Ascending aorta (tissue), 2 donors: ENCODE results near the gene EPHA5. TPM values are rescaled to one million over a fixed set of nuclear protein-coding genes. Genes with fewer than 3 reads are reported as not detected.

ENCODE experiments used
- DNase-seq, 2 donors: peaks; one replicate each; pipeline ENCODE4 v3.0.0-alpha.2; 2019; ENCODE audit warnings: low spot score in 2 of 2
- H3K27ac ChIP-seq, 2 donors: fragments of 200-600 bp; sonication (generic); one replicate each; pipeline ENCODE4 v1.5.1; 2016 to 2017; ENCODE audit warnings: mild to moderate bottlenecking in 1 of 2
- H3K27me3 ChIP-seq: fragments of 200-600 bp; sonication (generic); one replicate; pipeline ENCODE4 v1.5.1; 2017
- H3K36me3 ChIP-seq, 2 donors: fragments of 200-600 bp; sonication (generic); one replicate each; pipeline ENCODE4 v1.5.1; 2016
- H3K4me1 ChIP-seq, 2 donors: fragments of 200-600 bp; sonication (generic); one replicate each; pipeline ENCODE4 v1.5.1; 2016 to 2017; ENCODE audit warnings: mild to moderate bottlenecking in 1 of 2
- H3K4me3 ChIP-seq, 2 donors: fragments of 200-600 bp; sonication (generic); one replicate each; pipeline ENCODE4 v1.5.1; 2016 to 2017; ENCODE audit warnings: mild to moderate bottlenecking in 1 of 2
- H3K9me3 ChIP-seq, 2 donors: fragments of 200-600 bp; sonication (generic); one replicate each; pipeline ENCODE4 v1.5.1; 2016
- intact Hi-C: fragments of 100-400 bp; cut with DNase I; formaldehyde crosslinking; loops from one replicate; pipeline ENCODE4 v1.15.1; 2023
- total RNA-seq: library from RNA; depleted of rRNA; stranded (reverse); fragments of >200 nt; gene quantifications from one replicate; pipeline ENCODE4 v1.1.0, GENCODE V29; 2016
- TF ChIP-seq, protein P1 (sequence below), 3 experiments: fragments of 200-600 bp in 2 of 3; fragments of 450-650 bp in 1 of 3; sonication (generic) in 2 of 3; IDR thresholded peaks; one replicate each; pipeline ENCODE4 v1.5.1; 2016 to 2019; ENCODE audit warnings: antibody characterized with exemption in 3 of 3, mild to moderate bottlenecking in 1 of 3, moderate library complexity in 1 of 3

The EPHA5 gene
- total RNA-seq, 1 donor from 2014 or later: not detected

GRCh38 chr4:65453398-65453797 lies 216.9 kb downstream of the EPHA5 start:
- no peak for DNase-seq
- Histone ChIP-seq H3K4me1 (no peaks in the 10 kb centered on the region), H3K27ac (no peak overlapping the region), H3K9me3 (no peaks in the 10 kb centered on the region), H3K4me3 (no peak overlapping the region), H3K27me3 (no peaks in the 10 kb centered on the region), H3K36me3 (no peaks in the 10 kb centered on the region)
- intact Hi-C loops: no loop called here
- TF ChIP-seq, protein P1, sequence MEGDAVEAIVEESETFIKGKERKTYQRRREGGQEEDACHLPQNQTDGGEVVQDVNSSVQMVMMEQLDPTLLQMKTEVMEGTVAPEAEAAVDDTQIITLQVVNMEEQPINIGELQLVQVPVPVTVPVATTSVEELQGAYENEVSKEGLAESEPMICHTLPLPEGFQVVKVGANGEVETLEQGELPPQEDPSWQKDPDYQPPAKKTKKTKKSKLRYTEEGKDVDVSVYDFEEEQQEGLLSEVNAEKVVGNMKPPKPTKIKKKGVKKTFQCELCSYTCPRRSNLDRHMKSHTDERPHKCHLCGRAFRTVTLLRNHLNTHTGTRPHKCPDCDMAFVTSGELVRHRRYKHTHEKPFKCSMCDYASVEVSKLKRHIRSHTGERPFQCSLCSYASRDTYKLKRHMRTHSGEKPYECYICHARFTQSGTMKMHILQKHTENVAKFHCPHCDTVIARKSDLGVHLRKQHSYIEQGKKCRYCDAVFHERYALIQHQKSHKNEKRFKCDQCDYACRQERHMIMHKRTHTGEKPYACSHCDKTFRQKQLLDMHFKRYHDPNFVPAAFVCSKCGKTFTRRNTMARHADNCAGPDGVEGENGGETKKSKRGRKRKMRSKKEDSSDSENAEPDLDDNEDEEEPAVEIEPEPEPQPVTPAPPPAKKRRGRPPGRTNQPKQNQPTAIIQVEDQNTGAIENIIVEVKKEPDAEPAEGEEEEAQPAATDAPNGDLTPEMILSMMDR (IDR thresholded peaks at IDR 0.05): no peak

GRCh38 chr4:65450899-65451298 lies 219.4 kb downstream of the EPHA5 start:
- TF ChIP-seq, protein P1 (IDR thresholded peaks at IDR 0.05): no peak
- intact Hi-C loops: no loop called here

DNA sequence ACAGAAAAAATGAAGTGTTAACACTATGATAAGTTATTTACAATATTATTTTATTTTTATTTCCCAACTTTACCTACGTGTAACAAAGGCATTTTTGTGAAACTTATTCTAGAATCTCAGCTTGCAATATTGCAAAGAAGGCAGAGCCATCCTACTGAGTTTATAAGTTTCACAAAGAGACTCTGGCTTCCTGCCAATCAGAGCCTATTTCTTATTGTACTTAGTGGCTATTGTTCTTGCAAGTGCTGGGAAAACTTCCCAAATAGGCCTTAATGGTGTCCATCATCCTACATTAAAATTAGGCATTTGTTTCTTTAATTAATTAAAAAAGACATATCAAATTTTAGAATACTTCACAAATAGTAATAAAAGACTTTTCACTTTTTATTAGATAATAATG lies 233.2 kb downstream of the EPHA5 start:
- Histone ChIP-seq H3K27ac (no peak overlapping the region), H3K9me3 (no peaks in the 10 kb centered on the region), H3K36me3 (no peaks in the 10 kb centered on the region), H3K4me1 (no peaks in the 10 kb centered on the region), H3K4me3 (no peak overlapping the region), H3K27me3 (no peaks in the 10 kb centered on the region)
- TF ChIP-seq, protein P1 (IDR thresholded peaks at IDR 0.05): no peak
- DNase-seq: no peak
- intact Hi-C loops: no loop called here

More at GRCh38 chr4:65450899-65451298, 219.4 kb downstream of the EPHA5 start:
- no peak for DNase-seq
- Histone ChIP-seq H3K27me3 (no peaks in the 10 kb centered on the region), H3K4me3 (no peak overlapping the region), H3K4me1 (no peaks in the 10 kb centered on the region), H3K36me3 (no peaks in the 10 kb centered on the region), H3K9me3 (no peaks in the 10 kb centered on the region), H3K27ac (no peak overlapping the region)

GRCh38 chr4:65422109-65422508 lies 248.2 kb downstream of the EPHA5 start:
- DNase-seq: no peak
- no peaks in the 10 kb centered on the region for H3K36me3 ChIP-seq
- TF ChIP-seq, protein P1 (IDR thresholded peaks at IDR 0.05): no peak
- no peaks in the 10 kb centered on the region for H3K9me3 ChIP-seq
- H3K27ac ChIP-seq: no peak overlapping the region
- no peak overlapping the region for H3K4me3 ChIP-seq
- H3K4me1 ChIP-seq: no peaks in the 10 kb centered on the region
- H3K27me3 ChIP-seq: no peaks in the 10 kb centered on the region
- intact Hi-C loops: no loop called here

DNA sequence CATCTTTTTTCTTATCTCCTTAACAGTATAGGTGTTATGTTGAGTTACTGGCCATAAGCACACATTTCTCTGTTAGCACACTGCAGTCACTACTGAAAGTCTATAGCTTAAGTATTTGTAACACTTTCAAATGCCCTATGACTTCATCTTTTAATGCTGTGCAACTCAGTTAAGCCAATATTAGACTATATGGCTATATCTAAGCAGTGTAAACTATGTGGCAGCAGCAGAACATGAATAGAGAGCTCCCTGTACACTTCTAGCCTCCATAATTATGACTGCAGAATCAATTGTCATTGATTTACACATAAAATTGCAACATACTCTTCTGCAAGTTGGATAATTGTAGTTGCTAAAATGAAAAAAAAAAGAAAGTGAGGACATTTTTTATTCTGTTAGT lies 250.3 kb downstream of the EPHA5 start:
- H3K36me3 ChIP-seq: no peaks in the 10 kb centered on the region
- no peak overlapping the region for H3K4me3 ChIP-seq
- no peak for DNase-seq
- H3K9me3 ChIP-seq: no peaks in the 10 kb centered on the region
- no peak overlapping the region for H3K27ac ChIP-seq
- intact Hi-C loops: no loop called here
- TF ChIP-seq, protein P1 (IDR thresholded peaks at IDR 0.05): no peak
- no peaks in the 10 kb centered on the region for H3K4me1 ChIP-seq
- no peaks in the 10 kb centered on the region for H3K27me3 ChIP-seq

GRCh38 chr4:65416891-65417290 lies 253.4 kb downstream of the EPHA5 start:
- no peaks in the 10 kb centered on the region for H3K4me1 ChIP-seq
- no peaks in the 10 kb centered on the region for H3K9me3 ChIP-seq
- no peak overlapping the region for H3K4me3 ChIP-seq
- no peak overlapping the region for H3K27ac ChIP-seq
- intact Hi-C loops: no loop called here
- H3K27me3 ChIP-seq: no peaks in the 10 kb centered on the region
- H3K36me3 ChIP-seq: no peaks in the 10 kb centered on the region
- no peak for DNase-seq
- TF ChIP-seq, protein P1 (IDR thresholded peaks at IDR 0.05): no peak
